ENCODE results near the gene ATG16L1. TPM values are rescaled to one million over a fixed set of nuclear protein-coding genes. Genes with fewer than 3 reads are reported as not detected.

ATG16L1 gene
- total RNA-seq, 1 experiment from 2014 or later = 42.0 TPM

DNA sequence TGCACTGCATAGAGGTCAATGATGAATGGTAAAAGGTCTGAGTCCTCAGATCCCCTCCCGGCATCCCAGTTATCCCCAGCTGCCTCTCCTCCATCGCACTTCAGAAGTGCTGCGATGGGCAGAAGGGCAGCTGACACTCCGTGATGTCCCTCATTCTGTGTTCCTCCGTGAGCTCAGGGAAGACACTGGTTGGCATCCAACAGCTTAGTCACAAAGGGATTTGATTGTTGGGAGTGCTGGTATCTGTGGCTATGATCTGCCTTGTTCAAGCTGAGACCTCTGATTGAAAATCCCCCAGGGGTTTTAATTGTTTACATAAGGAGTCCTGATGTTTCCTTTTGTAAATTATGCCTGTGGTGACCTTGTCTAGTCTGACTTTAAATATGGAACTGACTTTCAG lies 37.2 kb downstream of the ATG16L1 start:
- Histone ChIP-seq H3K18ac (ENCODE audit: insufficient read length, low read depth, low read length) (no peak overlapping the region), H2AK5ac (ENCODE audit: insufficient read length, low read length) (no peak overlapping the region), H3K4me1 (ENCODE audit: insufficient read depth, low read length) (no peaks in the 10 kb centered on the region), H4K8ac (replicated peaks; ENCODE audit: insufficient read length, low read depth, low read length) (no peak overlapping the region), H3K27me3 (ENCODE audit: insufficient read depth, low read length) (no peaks in the 10 kb centered on the region), H2BK5ac (ENCODE audit: insufficient read length, low read length) (no peak overlapping the region), H3K9me3 (ENCODE audit: control insufficient read depth, low read depth, low read length) (no peaks in the 10 kb centered on the region), H3K4me2 (ENCODE audit: insufficient read depth, insufficient read length, low read length) (no peak overlapping the region), H3K79me1 (ENCODE audit: insufficient read depth, low read depth, low read length, poor library complexity, severe bottlenecking) (no peaks in the 10 kb centered on the region), H3K4ac (ENCODE audit: low read depth, low read length) (no peak overlapping the region), H2BK12ac (ENCODE audit: insufficient read length, low read depth, low read length) (no peak overlapping the region), H3K23me2 (ENCODE audit: insufficient read length, low read depth, low read length, poor library complexity, severe bottlenecking) (no peaks in the 10 kb centered on the region), H4K91ac (ENCODE audit: insufficient read length, low read depth, low read length) (no peak overlapping the region), H4K20me1 (ENCODE audit: control insufficient read depth, insufficient read depth, insufficient read length) (no peaks in the 10 kb centered on the region), H3K56ac (ENCODE audit: insufficient read length, low read depth, low read length) (no peak overlapping the region), H2BK120ac (ENCODE audit: low read depth, low read length, poor library complexity, severe bottlenecking) (no peak overlapping the region), H3K9ac (ENCODE audit: extremely low read depth, insufficient read length, low read length) (no peak overlapping the region), H3K23ac (ENCODE audit: insufficient read length, low read depth, low read length) (no peak overlapping the region), H2BK20ac (ENCODE audit: low read depth, low read length, poor library complexity, severe bottlenecking) (no peak overlapping the region), H3K14ac (ENCODE audit: insufficient read depth, low read length) (no peak overlapping the region), H2AFZ (ENCODE audit: low read length) (no peak overlapping the region), H4K5ac (ENCODE audit: insufficient read length, low read depth, low read length) (no peak overlapping the region), H3T11ph (ENCODE audit: low read length) (no peak overlapping the region), H3K79me2 (ENCODE audit: insufficient read depth, low read length) (no peaks in the 10 kb centered on the region), H2BK15ac (ENCODE audit: low read depth, low read length) (no peak overlapping the region), H3K27ac (ENCODE audit: insufficient read length, low read depth, low read length) (no peak overlapping the region)
- no peak overlapping the region for H3K27ac Mint-ChIP-seq
- WGBS (ENCODE audit: extremely low coverage, insufficient read length, low lambda C conversion rate) = no CpG with 5 or more reads among the region's 5 CpGs
- no peaks in the 10 kb centered on the region for H3K9me3 Mint-ChIP-seq
- no peak for DNase-seq
- H3K4me1 Mint-ChIP-seq = peaks cover 0 to 2% of the 10 kb centered on the region in 2 experiments; a peak in 1 of 4 replicates
- no peak overlapping the region for H3K4me3 Mint-ChIP-seq
- H3K36me3 Mint-ChIP-seq (ENCODE audit: insufficient read depth in 1 of 3, low read depth in 3 of 3) = peaks cover 49 to 85% (median 72%) of the 10 kb centered on the region in 3 experiments; a peak in 6 of 7 replicates
- TF ChIP-seq, protein P1, sequence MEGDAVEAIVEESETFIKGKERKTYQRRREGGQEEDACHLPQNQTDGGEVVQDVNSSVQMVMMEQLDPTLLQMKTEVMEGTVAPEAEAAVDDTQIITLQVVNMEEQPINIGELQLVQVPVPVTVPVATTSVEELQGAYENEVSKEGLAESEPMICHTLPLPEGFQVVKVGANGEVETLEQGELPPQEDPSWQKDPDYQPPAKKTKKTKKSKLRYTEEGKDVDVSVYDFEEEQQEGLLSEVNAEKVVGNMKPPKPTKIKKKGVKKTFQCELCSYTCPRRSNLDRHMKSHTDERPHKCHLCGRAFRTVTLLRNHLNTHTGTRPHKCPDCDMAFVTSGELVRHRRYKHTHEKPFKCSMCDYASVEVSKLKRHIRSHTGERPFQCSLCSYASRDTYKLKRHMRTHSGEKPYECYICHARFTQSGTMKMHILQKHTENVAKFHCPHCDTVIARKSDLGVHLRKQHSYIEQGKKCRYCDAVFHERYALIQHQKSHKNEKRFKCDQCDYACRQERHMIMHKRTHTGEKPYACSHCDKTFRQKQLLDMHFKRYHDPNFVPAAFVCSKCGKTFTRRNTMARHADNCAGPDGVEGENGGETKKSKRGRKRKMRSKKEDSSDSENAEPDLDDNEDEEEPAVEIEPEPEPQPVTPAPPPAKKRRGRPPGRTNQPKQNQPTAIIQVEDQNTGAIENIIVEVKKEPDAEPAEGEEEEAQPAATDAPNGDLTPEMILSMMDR (conservative IDR thresholded peaks at IDR 0.05) = no peak
- H3K27me3 Mint-ChIP-seq (ENCODE audit: low read depth) = no peaks in the 10 kb centered on the region

Measured in H9 (cell line).